OCI-LY3 (cell line): ENCODE measurements around the gene PCDHA8.
"Not testable (repeated sequence)": the region's sequence is repeated elsewhere in the genome, so short reads cannot be mapped to it uniquely, and the experiment has no call there.

ENCODE experiments used
- H2AFZ ChIP-seq: fragments of 200-600, 300-600 bp; shearing (Covaris generic); 2 replicates; pipeline ENCODE4 v1.6.0; 2014; ENCODE audit warnings: antibody characterized with exemption, low read depth, low read length
- H3K27ac ChIP-seq: fragments of 200-600, 300-600 bp; sonication (generic); 2 replicates; pipeline ENCODE4 v1.5.1; 2014; ENCODE audit warnings: mild to moderate bottlenecking, low read length, moderate library complexity, mixed read lengths
- H3K27me3 ChIP-seq: fragments of 200-600, 300-600 bp; sonication (generic); 2 replicates; pipeline ENCODE4 v1.6.1; 2014; ENCODE audit warnings: low read depth, low read length, mixed read lengths
- H3K36me3 ChIP-seq: fragments of 200-600, 300-600 bp; sonication (generic); replicated peaks from 2 replicates; pipeline ENCODE3; 2014; ENCODE audit warnings: low read depth, low read length, mixed read lengths
- H3K4me1 ChIP-seq: fragments of 300-600, 200-600 bp; sonication (generic); 2 replicates; pipeline ENCODE4 v1.6.1; 2014; ENCODE audit warnings: low read length, mixed read lengths
- H3K4me2 ChIP-seq: fragments of 200-600, 300-600 bp; sonication (generic); 2 replicates; pipeline ENCODE4 v1.6.1; 2014; ENCODE audit warnings: low read length, mixed read lengths
- H3K4me3 ChIP-seq: fragments of 300-600, 200-600 bp; sonication (generic); 2 replicates; pipeline ENCODE4 v1.5.1; 2014; ENCODE audit warnings: antibody characterized with exemption, mild to moderate bottlenecking, low read length, moderate library complexity
- H3K79me2 ChIP-seq: fragments of 300-600, 200-600 bp; shearing (Covaris generic); 2 replicates; pipeline ENCODE4 v1.6.1; 2014; ENCODE audit warnings: mild to moderate bottlenecking, low read length, mixed read lengths
- H3K9ac ChIP-seq: fragments of 300-600, 200-600 bp; shearing (Covaris generic); 2 replicates; pipeline ENCODE4 v1.6.0; 2014; ENCODE audit warnings: mild to moderate bottlenecking, low read length, moderate library complexity
- H3K9me3 ChIP-seq: fragments of 200-600, 300-600 bp; shearing (Covaris generic); 2 replicates; pipeline ENCODE4 v1.6.1; 2014; ENCODE audit warnings: low read length, mixed read lengths; ENCODE audit not compliant: insufficient read depth
- H4K20me1 ChIP-seq: fragments of 200-600, 300-600 bp; sonication (generic); 2 replicates; pipeline ENCODE4 v1.6.1; 2016; ENCODE audit warnings: low read length, mixed read lengths; ENCODE audit not compliant: insufficient read depth
- EZH2phosphoT487 ChIP-seq: fragments of 200-600 bp; shearing (Covaris generic); IDR thresholded peaks from 2 replicates; pipeline ENCODE4 v1.6.1; 2018; ENCODE audit warnings: antibody characterized with exemption, mixed run types, low read depth
- TF ChIP-seq, protein P1 (sequence below): fragments of 200-600, 300-600 bp; sonication (generic); IDR thresholded peaks from 2 replicates; pipeline ENCODE4 v1.5.1; 2014; ENCODE audit warnings: antibody characterized with exemption, low read length, low read depth

PCDHA8 gene

GRCh38 chr5:140835622-140836510, 5.1 kb upstream of the PCDHA8 start:
- H3K4me3 ChIP-seq: no peak overlapping the region
- H3K27me3 ChIP-seq: no peaks in the 10 kb centered on the region
- no peak for TF ChIP-seq EZH2phosphoT487
- TF ChIP-seq, protein P1, sequence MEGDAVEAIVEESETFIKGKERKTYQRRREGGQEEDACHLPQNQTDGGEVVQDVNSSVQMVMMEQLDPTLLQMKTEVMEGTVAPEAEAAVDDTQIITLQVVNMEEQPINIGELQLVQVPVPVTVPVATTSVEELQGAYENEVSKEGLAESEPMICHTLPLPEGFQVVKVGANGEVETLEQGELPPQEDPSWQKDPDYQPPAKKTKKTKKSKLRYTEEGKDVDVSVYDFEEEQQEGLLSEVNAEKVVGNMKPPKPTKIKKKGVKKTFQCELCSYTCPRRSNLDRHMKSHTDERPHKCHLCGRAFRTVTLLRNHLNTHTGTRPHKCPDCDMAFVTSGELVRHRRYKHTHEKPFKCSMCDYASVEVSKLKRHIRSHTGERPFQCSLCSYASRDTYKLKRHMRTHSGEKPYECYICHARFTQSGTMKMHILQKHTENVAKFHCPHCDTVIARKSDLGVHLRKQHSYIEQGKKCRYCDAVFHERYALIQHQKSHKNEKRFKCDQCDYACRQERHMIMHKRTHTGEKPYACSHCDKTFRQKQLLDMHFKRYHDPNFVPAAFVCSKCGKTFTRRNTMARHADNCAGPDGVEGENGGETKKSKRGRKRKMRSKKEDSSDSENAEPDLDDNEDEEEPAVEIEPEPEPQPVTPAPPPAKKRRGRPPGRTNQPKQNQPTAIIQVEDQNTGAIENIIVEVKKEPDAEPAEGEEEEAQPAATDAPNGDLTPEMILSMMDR: no peak

GRCh38 chr5:140842798-140843733, 2.1 kb downstream of the PCDHA8 start:
- Histone ChIP-seq H3K27ac (no peak overlapping the region), H4K20me1 (no peaks in the 10 kb centered on the region), H3K79me2 (no peaks in the 10 kb centered on the region), H3K4me2 (no peak overlapping the region), H3K4me3 (no peak overlapping the region), H2AFZ (no peak overlapping the region), H3K9ac (no peak overlapping the region), H3K27me3 (no peaks in the 10 kb centered on the region), H3K9me3 (no peaks in the 10 kb centered on the region), H3K36me3 (no peaks in the 10 kb centered on the region), H3K4me1 (no peaks in the 10 kb centered on the region)
- TF ChIP-seq EZH2phosphoT487: no peak
- TF ChIP-seq, protein P1: no peak

More at GRCh38 chr5:140835622-140836510, 5.1 kb upstream of the PCDHA8 start:
- no peak overlapping the region for H3K27ac ChIP-seq
- no peak overlapping the region for H2AFZ ChIP-seq
- no peaks in the 10 kb centered on the region for H4K20me1 ChIP-seq
- no peak overlapping the region for H3K4me2 ChIP-seq
- H3K79me2 ChIP-seq: no peaks in the 10 kb centered on the region
- no peaks in the 10 kb centered on the region for H3K36me3 ChIP-seq
- H3K4me1 ChIP-seq: no peaks in the 10 kb centered on the region
- no peak overlapping the region for H3K9ac ChIP-seq
- no peaks in the 10 kb centered on the region for H3K9me3 ChIP-seq

- H3K4me3 ChIP-seq, H3K4me1 ChIP-seq, H4K20me1 ChIP-seq, H3K9ac ChIP-seq, H2AFZ ChIP-seq, H3K4me2 ChIP-seq, H3K36me3 ChIP-seq, H3K27me3 ChIP-seq, H3K27ac ChIP-seq, H3K9me3 ChIP-seq, H3K79me2 ChIP-seq: not testable (repeated sequence)
Observed at GRCh38 chr5:140848139-140849102, 7.4 kb downstream of the PCDHA8 start, which contains the start of gene PCDHA9. TSS of gene PCDHA9 (plus strand) at chr5:140848382. CDS start at chr5:140848496, 114 bp downstream.

DNA sequence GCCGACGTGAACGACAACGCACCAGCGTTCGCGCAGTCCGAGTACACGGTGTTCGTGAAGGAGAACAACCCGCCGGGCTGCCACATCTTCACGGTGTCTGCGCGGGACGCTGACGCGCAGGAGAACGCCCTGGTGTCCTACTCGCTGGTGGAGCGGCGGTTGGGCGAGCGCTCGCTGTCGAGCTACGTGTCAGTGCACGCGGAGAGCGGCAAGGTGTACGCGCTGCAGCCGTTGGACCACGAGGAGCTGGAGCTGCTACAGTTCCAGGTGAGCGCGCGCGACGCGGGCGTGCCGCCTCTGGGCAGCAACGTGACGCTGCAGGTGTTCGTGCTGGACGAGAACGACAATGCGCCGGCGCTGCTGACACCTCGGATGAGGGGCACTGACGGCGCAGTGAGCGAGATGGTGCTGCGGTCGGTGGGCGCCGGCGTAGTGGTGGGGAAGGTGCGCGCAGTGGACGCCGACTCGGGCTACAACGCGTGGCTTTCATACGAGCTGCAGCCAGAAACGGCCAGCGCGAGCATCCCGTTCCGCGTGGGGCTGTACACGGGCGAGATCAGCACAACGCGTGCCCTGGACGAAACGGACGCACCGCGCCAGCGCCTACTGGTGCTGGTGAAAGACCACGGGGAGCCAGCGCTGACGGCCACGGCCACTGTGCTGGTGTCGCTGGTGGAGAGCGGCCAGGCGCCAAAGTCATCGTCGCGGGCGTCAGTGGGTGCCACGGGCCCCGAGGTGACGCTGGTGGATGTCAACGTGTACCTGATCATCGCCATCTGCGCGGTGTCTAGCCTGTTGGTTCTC, 9.0 kb downstream of the PCDHA8 start:
- not testable (repeated sequence) for H3K9ac ChIP-seq, H3K4me3 ChIP-seq, H3K79me2 ChIP-seq, H3K4me2 ChIP-seq, H3K27ac ChIP-seq, H2AFZ ChIP-seq, H3K9me3 ChIP-seq, H4K20me1 ChIP-seq, H3K27me3 ChIP-seq, H3K36me3 ChIP-seq, H3K4me1 ChIP-seq
